GM18909 (cell line): ENCODE measurements around the gene METTL26.

ENCODE experiments used
- ATAC-seq: cut with Tn5 transposase; IDR thresholded peaks from one replicate; pipeline ENCODE4 v1.9.1; 2021; ENCODE audit warnings: mild to moderate bottlenecking; ENCODE audit not compliant: unreplicated experiment, poor library complexity

Gene METTL26

GRCh38 chr16:636206-637080 is at the start of gene METTL26:
TSS of gene METTL26 (minus strand) at chr16:636305. CDS start at chr16:636290, 15 bp downstream.
- peak; percentile 78 for ATAC-seq

GRCh38 chr16:684961-685696 is 49.0 kb upstream of the METTL26 start:
- no peak for ATAC-seq

GRCh38 chr16:684071-684794 is 48.1 kb upstream of the METTL26 start, which contains the start of gene JMJD8:
TSS of gene JMJD8 (minus strand) at chr16:684334. CDS start at chr16:684319, 15 bp downstream.
- peak; percentile 67 for ATAC-seq

- ATAC-seq: no peak
Observed at GRCh38 chr16:683396-684070, 47.4 kb upstream of the METTL26 start.

GRCh38 chr16:682493-683395 is 46.6 kb upstream of the METTL26 start:
- no peak for ATAC-seq

- ATAC-seq: no peak
Observed at GRCh38 chr16:681746-682427, 45.8 kb upstream of the METTL26 start.

GRCh38 chr16:680967-681745 is 45.1 kb upstream of the METTL26 start:
- no peak for ATAC-seq

- ATAC-seq: no peak
Observed at GRCh38 chr16:680625-680945, 44.5 kb upstream of the METTL26 start.

GRCh38 chr16:679814-680624 is 43.9 kb upstream of the METTL26 start, which contains the start of gene STUB1:
TSS of gene STUB1 (plus strand) at chr16:680410. CDS start at chr16:680526, 116 bp downstream.
- ATAC-seq: peak; percentile 42

- peak; percentile 10 for ATAC-seq
Observed at GRCh38 chr16:678858-679813, 43.0 kb upstream of the METTL26 start.

GRCh38 chr16:678209-678857 is 42.2 kb upstream of the METTL26 start:
- no peak for ATAC-seq

GRCh38 chr16:677316-678190 is 41.4 kb upstream of the METTL26 start:
- ATAC-seq: no peak

GRCh38 chr16:676913-677312 is 40.8 kb upstream of the METTL26 start:
- ATAC-seq: no peak

- no peak for ATAC-seq
Observed at GRCh38 chr16:676565-676902, 40.4 kb upstream of the METTL26 start.
